ENCODE data around the gene WFS1.

The WFS1 gene

DNA sequence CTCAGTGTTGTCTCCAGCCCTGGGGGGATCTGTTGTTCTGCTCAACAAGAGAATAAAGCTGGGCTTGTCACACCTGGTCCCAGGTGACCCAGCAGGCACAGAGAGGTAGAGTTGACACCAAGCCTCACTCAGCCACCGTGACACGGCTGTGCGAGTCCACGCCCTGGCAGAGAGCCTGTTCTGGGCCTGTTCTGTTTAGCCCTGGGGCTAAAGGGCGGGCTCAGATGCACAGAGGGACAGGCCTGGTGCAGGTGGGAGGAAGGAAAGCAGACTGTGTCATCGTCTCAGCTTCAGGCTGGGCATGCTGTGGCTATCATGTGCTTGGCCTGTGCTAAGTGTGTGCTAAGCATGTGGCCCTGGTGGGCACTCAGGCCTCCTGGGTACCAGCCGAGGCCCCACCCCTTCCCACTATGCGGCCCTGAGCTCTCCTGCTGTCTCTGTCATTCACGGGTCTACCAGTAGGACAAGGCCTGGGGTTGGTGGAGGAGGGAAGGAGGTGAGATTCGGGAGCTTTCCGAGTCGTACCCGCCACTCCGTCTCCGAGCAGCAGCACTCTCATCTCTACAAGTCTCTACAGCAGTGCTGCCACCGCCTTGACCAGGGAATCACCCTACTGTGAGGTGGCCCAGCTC lies 10.8 kb downstream of the WFS1 start:
- no peak for DNase-seq

DNA sequence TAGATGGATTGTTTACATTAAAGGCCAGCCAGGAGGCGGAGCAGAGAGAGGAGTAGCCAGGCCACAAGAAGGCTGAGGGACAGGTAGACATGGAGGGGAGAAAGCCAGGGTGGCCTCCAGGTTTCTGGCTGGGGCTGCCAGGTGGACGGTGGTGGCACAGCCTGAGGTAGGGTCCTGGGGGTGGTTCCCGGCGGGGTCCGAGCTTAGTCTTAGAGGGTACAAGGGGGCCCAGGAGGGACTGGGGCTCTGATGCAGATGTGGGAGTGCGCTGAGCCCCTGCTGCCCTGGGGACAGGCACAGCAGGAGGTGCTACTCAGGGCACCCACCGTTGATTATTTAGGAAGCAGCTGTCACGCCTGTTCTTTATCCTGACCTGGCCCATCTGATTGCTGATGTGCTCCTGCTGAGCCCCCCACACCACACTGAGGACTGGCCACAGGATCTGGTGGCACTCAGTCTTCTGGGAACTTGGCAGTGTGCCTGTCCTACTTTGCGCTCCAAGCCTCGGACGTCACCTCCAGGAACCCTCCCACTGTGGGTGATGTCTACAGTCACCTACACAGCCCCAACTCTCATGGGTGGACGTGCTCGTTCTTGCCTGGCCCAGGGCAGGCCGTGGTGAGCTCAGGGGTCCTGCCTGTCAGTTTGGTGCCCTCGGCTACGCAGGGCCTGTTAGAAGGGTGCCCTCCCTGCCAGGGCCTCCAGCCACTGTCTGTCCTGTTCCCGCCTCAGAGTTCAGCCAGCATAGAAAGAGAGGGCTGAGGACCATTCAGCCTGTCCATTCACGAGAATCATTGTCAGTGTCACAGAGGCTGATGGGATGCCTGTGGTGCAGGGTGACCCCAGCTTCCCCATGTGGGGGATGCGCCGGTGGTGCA lies 12.0 kb downstream of the WFS1 start:
- DNase-seq = no peak

DNA sequence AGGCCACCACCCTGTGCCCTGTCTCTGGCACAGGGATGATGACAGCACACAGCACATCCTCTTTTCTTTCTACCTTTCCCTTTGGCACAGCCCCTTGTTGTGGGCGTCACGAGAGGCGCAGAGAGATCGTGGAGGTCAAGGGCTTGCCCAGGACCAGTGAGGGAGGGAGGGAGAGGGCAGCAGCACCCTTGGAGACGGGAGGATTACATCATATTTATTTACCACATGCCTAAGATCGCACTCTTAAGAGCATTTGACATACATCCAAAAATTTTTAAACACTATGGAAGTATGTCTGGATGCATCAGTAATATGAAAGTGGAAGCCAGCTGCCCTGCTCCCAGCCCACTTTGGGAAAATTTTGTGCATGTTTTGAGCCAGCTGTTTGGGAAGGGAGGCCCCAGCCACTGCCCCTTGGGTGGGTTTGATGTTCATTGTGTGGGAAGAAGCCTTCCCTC lies 12.7 kb downstream of the WFS1 start:
- no peak for DNase-seq

DNA sequence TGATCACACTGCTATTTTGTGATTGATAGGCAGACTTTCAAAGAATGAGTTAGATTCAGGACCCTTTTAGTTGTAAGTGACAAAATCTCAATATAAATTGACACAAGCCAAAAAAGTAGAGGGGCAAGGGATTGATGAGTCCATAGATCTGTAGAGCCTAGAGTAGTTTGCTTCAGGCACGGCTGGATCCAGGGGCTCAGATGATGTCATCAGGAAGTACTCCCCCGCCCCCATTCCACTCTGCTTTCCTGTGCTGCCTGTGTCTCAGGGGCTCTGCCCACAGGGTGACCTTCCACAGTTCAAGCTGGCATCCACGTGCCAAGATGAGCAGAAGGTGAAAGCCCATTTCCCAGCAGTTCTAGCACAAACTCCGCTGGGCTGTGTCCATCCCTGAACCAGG lies 13.6 kb downstream of the WFS1 start:
- no peak for DNase-seq

GRCh38 chr4:6287017-6287788 lies 17.6 kb downstream of the WFS1 start:
- no peak for DNase-seq

DNA sequence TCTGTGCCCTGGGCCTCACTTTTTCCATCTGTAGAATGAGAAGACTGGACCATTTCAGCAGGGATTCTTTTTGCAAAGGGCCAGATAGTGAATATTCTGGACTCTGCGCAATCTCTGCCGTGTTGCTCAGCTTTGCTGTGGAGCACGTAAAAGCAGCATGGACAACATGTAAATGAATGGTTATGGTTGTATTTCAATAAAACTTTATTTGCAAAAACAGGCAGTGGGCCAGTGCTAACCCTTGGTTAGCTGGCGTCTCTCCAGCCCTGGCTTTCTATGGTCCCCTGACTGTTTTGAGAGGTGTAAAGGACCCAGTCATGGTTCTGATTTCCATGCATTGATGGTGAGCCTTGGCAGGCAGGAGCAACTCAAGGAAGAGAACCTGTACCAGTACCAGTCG lies 18.7 kb downstream of the WFS1 start:
- DNase-seq = no peak

GRCh38 chr4:6288871-6289270 lies 19.2 kb downstream of the WFS1 start:
- DNase-seq = no peak

DNA sequence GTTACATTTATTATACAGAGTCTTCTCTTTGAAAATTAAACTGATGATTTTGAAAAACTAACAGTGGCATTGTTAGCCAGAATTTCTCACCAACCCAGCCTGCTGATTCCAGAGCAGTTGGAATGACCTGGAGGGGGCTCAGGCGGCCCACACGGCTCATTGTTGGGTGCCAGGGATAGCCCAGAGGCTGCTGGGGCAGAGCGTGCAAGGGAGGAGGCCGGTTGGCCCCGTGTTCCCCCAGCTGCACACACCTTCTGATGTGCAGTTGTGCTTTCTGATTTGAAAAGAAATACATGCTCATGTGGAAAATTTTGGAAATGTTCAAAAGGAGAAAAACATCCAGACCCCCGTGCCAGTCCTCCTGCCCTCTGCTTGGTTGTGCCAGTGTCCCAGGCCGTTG lies 20.6 kb downstream of the WFS1 start:
- no peak for DNase-seq

DNA sequence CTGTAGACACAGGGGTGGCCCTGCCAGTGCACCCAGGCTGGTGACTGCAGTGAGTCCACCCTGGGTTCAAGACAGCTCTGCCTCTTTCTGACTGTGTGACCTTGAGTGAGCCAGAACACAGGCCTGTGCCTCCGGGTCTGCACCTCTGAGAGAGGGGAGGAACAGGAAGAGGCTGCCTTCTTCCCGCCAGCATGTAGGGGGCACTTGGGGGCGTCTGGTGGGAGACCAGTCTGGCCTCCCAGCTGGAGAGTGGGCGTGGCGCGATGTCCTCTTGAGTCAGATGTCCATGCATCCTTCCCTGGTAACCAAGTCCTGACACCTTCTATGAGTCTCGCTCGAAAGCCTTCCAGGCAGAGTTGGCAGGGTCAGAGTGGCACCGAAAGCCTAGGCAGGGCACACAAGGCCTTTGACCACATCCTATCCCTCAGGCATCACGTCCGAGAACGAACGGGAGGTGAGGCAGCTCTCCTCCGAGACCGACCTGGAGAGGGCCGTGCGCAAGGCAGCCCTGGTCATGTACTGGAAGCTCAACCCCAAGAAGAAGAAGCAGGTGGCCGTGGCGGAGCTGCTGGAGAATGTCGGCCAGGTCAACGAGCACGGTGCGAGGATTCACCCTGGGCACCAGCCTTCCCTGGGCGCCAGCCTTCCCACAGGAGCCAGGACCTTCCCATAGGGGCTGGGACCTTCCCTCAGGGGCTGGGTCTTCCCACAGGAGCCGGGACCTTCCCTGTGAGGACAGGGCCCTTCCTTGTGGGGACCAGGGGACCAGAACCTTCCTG lies 21.3 kb downstream of the WFS1 start:
- DNase-seq = no peak

GRCh38 chr4:6291784-6292297 lies 22.2 kb downstream of the WFS1 start:
- DNase-seq = no peak

GRCh38 chr4:6292376-6293096 lies 22.9 kb downstream of the WFS1 start:
- no peak for DNase-seq

DNA sequence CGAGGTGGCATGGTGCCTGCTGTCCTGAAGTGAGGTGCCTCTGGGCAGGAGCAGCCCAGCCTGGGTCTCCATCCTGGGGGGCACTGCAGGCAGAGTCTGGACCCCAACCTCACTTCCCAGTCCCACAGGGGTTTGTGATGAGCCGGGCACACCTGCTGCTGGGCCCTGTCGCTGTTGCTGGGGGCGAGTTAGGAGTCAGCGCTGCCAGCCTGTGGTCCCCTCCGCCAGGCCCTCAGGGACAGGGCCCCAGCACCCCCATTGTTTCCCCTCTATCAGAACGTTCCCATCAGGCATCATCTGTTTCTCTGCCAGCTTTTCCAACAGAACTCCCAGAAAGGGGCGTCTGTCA lies 23.4 kb downstream of the WFS1 start:
- no peak for DNase-seq

- no peak for DNase-seq
Observed at GRCh38 chr4:6293661-6294060, 24.0 kb downstream of the WFS1 start.

DNA sequence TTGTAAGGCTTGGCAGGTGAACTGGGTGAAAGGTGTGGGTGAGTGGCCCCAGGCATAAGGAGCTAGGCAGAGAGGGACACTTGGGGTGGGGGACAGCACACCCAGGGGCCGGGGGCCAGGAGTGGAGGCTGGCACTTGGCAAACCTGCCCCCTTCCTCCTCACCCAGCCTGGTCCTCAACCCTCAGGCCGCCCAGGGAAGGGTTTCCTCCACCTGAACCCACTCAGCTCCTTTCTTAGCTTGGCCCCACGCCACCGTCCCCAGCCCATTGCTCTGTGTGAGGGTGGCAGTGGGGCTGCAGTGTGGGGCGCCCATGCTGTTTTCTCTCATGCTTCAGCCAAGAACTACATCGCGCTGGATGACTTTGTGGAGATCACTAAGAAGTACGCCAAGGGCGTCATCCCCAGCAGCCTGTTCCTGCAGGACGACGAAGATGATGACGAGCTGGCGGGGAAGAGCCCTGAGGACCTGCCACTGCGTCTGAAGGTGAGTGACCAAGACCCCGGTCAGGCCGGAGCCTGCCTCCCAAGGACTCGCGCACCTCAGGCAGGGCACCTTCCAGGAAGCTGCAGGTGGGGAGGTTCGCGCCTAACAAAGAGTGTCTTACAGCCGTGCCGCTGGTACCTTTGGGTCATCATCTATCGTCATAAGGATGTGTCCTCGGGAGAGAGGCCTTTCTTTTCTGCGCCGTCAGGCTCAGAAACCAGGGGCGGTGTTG lies 25.2 kb downstream of the WFS1 start:
- no peak for DNase-seq

GRCh38 chr4:6295495-6295894 lies 25.8 kb downstream of the WFS1 start:
- no peak for DNase-seq

DNA sequence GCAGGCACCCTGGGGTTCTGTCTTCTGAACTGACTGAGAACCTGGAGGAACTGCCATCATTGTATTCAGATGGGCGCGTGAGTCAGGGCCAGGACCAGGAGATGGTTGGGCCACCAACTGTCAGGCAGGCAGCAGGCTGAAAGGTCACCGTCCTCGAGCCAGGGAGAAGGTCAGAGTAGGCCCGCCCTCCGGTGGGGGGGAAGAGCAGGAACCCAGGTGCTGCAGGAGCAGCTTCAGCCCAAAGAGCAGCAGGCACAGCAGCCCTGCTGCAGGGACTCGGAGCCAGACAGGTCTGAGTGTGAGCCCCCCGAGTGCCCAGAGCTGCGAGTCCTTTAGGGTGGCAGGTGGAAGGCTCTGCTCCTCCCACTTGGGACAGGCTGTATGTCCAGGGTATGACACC lies 26.4 kb downstream of the WFS1 start:
- DNase-seq = no peak

GRCh38 chr4:6297266-6297815 lies 27.7 kb downstream of the WFS1 start:
- no peak for DNase-seq

DNA sequence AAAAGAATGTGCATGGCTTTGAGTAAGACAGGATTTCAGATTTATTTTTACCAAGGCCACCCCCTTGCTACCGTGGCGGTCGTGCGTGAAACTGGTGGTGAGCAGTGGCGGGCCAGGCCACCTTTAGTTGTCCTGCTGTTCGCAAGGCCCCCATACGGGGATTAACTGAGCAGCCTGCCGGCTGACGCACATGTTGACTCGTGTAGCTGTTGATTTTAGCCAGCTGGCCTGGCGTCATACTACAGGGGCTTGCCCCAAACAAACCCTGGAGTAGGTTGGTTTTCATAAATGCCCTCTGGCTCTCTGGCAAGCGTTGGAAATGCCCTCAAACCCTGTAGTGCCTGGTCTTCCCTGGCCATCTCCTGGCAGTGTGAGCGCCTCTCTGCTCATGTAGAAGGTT lies 28.4 kb downstream of the WFS1 start:
- no peak for DNase-seq

DNA sequence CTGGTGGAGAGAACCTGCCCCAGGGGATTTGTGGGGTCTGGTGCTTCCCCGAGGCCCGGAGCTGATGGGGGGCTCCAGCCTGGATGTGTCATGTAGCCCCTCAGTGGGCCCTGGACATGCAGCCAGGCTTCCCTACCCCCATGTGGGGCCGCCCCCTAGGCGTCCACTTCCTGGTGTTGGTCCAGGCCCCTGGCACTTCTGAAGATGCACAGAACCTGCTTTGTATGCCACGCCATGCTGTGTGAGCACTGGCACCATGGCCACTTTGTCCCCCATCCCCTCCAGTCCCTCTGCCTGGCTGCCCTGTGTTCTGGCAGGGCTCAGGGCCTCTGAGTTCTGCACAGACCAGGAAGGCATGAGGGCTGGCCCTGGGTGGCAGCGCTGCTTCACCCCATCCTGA lies 29.2 kb downstream of the WFS1 start:
- no peak for DNase-seq

GRCh38 chr4:6299875-6300274 lies 30.2 kb downstream of the WFS1 start:
- no peak for DNase-seq

DNA sequence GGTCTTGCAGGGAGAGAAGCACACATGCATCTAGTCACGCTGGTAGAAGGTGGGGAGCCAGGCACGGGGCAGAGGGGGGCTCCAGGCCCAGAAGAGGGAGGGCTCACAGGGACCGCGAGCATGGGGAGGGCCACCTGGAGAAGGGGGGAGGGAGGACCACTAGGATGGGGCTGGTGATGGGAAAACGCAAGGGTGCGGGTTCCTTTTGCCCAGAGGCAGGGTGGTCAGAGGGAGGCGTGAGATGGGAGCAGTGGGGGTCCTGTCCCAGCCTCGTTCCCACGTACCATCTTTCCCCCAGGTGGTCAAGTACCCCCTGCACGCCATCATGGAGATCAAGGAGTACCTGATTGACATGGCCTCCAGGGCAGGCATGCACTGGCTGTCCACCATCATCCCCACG lies 30.7 kb downstream of the WFS1 start:
- no peak for DNase-seq
